Astrocyte (in vitro differentiated cells and primary cell): ENCODE measurements around the gene RIT2.

Source experiments
- CTCF ChIP-seq: IDR thresholded peaks from 2 replicates; pipeline ENCODE4 v1.5.1; 2011; ENCODE audit warnings: low read depth, mild to moderate bottlenecking, inconsistent platforms, low read length, moderate library complexity; ENCODE audit not compliant: insufficient read depth
- EZH2 ChIP-seq: IDR thresholded peaks from 2 replicates; pipeline ENCODE4 v1.6.1; 2012; ENCODE audit warnings: mild to moderate bottlenecking, low read length, inconsistent platforms; ENCODE audit not compliant: insufficient read depth

- TF ChIP-seq EZH2 (no peak), CTCF (no peak)
Observed at GRCh38 chr18:43013486-43013885, 102.0 kb downstream of the RIT2 start.
